A375 (cell line): ENCODE data around the gene SAMD11. TPM values are rescaled to one million over a fixed set of nuclear protein-coding genes. Genes with fewer than 3 reads are reported as not detected.

Experiments
- small RNA-seq: library from RNA; depleted of rRNA; stranded (forward); fragments of <200 nt; gene quantifications from one replicate; pipeline ENCODE3, GENCODE V24; 2014
- total RNA-seq: library from RNA; depleted of rRNA; stranded (reverse); fragments of >200 nt; shearing (Covaris generic); gene quantifications from 2 replicates; pipeline ENCODE4 v1.2.3, GENCODE V29; 2014; rRNA removed

SAMD11 gene
- 4.6 and 7.6 TPM in 2 replicates for total RNA-seq

GRCh38 chr1:923131-923990 is at the start of gene SAMD11:
SAMD11 (plus strand) TSS chr1:923923; CDS start chr1:924432, 509 bp downstream.

GRCh38 chr1:958823-959730 is 35.4 kb downstream of the SAMD11 start, which contains the start of gene NOC2L:
NOC2L (minus strand) TSS chr1:959256; CDS start chr1:959240, 16 bp downstream.

GRCh38 chr1:960363-961131 is 36.8 kb downstream of the SAMD11 start, which contains the start of gene KLHL17:
KLHL17 (plus strand) TSS chr1:960584; CDS start chr1:960694, 110 bp downstream.

GRCh38 chr1:966135-966703 is 42.5 kb downstream of the SAMD11 start, which contains the start of gene PLEKHN1:
PLEKHN1 (plus strand) TSS chr1:966482; CDS start chr1:966532, 50 bp downstream.

GRCh38 chr1:981955-982558 is 58.3 kb downstream of the SAMD11 start, which contains the start of gene PERM1:
PERM1 (minus strand) TSS chr1:982093; CDS start chr1:981029, 1,064 bp downstream.

Small RNA genes lying within 50 kb of the gene (small RNA-seq; reads per million reads assigned to genes)
- gene AL645608.4: not detected

Other genes with a start within 250 kb of the SAMD11 start
- not detected in 2 replicates for gene OR4F16, start 237.3 kb upstream of the SAMD11 start, total RNA-seq
- 329 and 349 TPM in 2 replicates for gene NOC2L, start 35.3 kb downstream of the SAMD11 start, total RNA-seq
- 12.8 and 18.9 TPM in 2 replicates for gene KLHL17, start 36.7 kb downstream of the SAMD11 start, total RNA-seq
- gene PLEKHN1, start 42.6 kb downstream of the SAMD11 start, total RNA-seq: 4.0 and 4.1 TPM in 2 replicates
- 0.27 and 0.38 TPM in 2 replicates for gene PERM1, start 58.2 kb downstream of the SAMD11 start, total RNA-seq
- gene HES4, start 76.2 kb downstream of the SAMD11 start, total RNA-seq: 63.6 and 83.1 TPM in 2 replicates
- 26.2 and 29.1 TPM in 2 replicates for gene ISG15, start 89.6 kb downstream of the SAMD11 start, total RNA-seq
- 94.2 and 99.7 TPM in 2 replicates for gene AGRN, start 96.2 kb downstream of the SAMD11 start, total RNA-seq
- 0.56 TPM in 1 of 2 replicates, not detected in the other for gene RNF223, start 150.4 kb downstream of the SAMD11 start, total RNA-seq
- gene C1orf159, start 192.2 kb downstream of the SAMD11 start, total RNA-seq: 20.3 and 23.0 TPM in 2 replicates
- gene TTLL10, start 250.0 kb downstream of the SAMD11 start, total RNA-seq: not detected in 2 replicates